Measurements from ENCODE around the gene NTN1.
"Not testable (repeated sequence)": the region's sequence is repeated elsewhere in the genome, so short reads cannot be mapped to it uniquely, and the experiment has no call there.

The NTN1 gene

DNA sequence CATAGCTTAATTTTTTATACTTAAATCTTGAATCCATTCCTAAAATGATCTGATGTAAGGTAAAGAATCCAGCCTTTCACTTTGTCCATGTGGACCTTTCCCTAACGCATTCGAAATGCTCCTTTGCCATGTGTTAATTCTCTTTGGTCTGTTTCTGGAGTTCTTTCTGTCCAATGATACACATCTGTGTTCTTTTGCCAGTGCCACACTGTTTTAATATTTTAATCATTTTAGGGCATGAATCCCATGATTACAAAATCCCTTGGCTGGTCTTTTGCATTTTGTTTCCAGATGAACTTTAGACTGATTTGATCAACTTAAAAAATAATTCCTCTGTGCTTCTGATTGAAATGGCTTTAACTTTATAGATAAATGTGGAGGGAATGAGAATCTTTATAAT lies 74.1 kb downstream of the NTN1 start:
- Histone ChIP-seq H3K36me3 (ENCODE audit: control insufficient read depth in 4 of 4, insufficient read depth in 4 of 4, low read length in 3 of 4) (no peaks in the 10 kb centered on the region), H3K27ac (ENCODE audit: insufficient read depth in 1 of 2, low read depth in 1 of 2, low read length in 2 of 2, poor library complexity in 1 of 2, severe bottlenecking in 2 of 2) (no peak overlapping the region), H3K4me1 (ENCODE audit: control extremely low read depth in 1 of 4, control insufficient read depth in 4 of 4, insufficient read depth in 4 of 4, low read length in 3 of 4) (no peaks in the 10 kb centered on the region), H3K27me3 (replicated peaks in 2 of 5; ENCODE audit: control insufficient read depth in 4 of 5, insufficient read depth in 5 of 5, low read length in 4 of 5) (no peaks in the 10 kb centered on the region), H3K4me3 (ENCODE audit: control insufficient read depth in 1 of 7, extremely low read depth in 1 of 7, insufficient read depth in 4 of 7, low read depth in 2 of 7, low read length in 6 of 7) (no peak overlapping the region), H3K9me3 (ENCODE audit: control extremely low read depth in 1 of 5, control insufficient read depth in 4 of 5, insufficient read depth in 2 of 5, low read depth in 1 of 5, low read length in 4 of 5) (no peaks in the 10 kb centered on the region)
- DNase-seq: no peak
- ChIA-PET POLR2A (no interaction called here), CTCF (no interaction called here)
- WGBS (ENCODE audit: insufficient coverage): 94% methylated on average over 2 of the region's 2 CpGs

DNA sequence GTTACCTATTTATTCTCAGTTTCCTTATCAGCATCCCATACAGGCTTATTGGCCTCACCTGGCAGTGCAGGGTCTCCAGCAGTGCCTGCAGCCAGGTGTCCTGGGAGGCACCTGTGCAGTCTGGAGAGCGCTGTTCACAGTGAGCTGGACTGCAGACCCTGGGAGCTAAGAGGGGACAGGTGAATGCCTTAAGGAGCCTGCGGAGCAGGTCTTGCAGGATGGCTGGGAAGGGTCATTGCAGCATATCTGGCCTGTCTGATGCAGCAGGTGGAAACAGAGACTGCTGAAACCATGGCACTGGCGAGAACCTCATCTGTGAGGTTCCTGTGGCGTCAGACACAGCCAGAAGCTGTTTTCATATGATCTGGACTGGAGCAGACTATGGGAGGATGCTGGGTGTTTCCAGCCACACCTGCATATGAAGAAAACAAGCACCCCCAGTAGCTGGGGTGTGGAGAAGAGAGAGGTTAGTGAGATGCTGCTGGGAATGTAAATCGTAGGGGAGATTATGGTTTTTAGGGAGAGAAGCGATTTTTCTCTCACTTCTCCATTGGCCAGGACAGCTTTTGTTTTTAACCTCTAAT lies 77.0 kb downstream of the NTN1 start:
- ChIA-PET CTCF (no interaction called here), POLR2A (no interaction called here)
- WGBS (ENCODE audit: insufficient coverage): 96% methylated on average over 4 of the region's 6 CpGs

DNA sequence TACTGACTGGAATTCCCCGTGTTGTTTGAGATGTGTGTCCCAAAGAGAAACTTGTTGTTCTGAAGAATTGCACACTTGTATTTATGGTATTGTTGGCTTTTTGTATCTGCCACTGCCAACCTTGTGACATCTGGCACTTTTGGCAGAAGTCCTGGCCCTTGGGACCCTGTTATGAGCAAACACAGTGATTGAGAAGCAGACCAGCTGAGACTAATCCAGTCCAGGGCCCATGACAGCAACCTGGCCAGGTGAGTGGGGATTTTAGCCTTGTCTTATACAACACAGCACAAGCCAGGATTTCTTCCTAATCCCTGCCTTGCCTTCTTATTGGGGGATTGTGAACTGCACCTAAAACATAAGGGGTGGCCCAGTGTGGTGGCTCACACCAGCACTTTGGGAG lies 80.0 kb downstream of the NTN1 start:
- 91% methylated on average over 1 of the region's 1 CpG for WGBS (ENCODE audit: insufficient coverage)
- CTCF ChIA-PET: no interaction called here
- POLR2A ChIA-PET: no interaction called here
- DNase-seq: no peak
- no peaks in the 10 kb centered on the region for H3K27me3 ChIP-seq (replicated peaks in 2 of 5; ENCODE audit: control insufficient read depth in 4 of 5, insufficient read depth in 5 of 5, low read length in 4 of 5)
- no peaks in the 10 kb centered on the region for H3K4me1 ChIP-seq (ENCODE audit: control extremely low read depth in 1 of 4, control insufficient read depth in 4 of 4, insufficient read depth in 4 of 4, low read length in 3 of 4)
- no peaks in the 10 kb centered on the region for H3K36me3 ChIP-seq (ENCODE audit: control insufficient read depth in 4 of 4, insufficient read depth in 4 of 4, low read length in 3 of 4)
- H3K4me3 ChIP-seq (ENCODE audit: control insufficient read depth in 1 of 7, extremely low read depth in 1 of 7, insufficient read depth in 4 of 7, low read depth in 2 of 7, low read length in 6 of 7): no peak overlapping the region
- H3K9me3 ChIP-seq (ENCODE audit: control extremely low read depth in 1 of 5, control insufficient read depth in 4 of 5, insufficient read depth in 2 of 5, low read depth in 1 of 5, low read length in 4 of 5): peaks cover 0 to 5% (median 0%) of the 10 kb centered on the region in 5 experiments
- H3K27ac ChIP-seq (ENCODE audit: insufficient read depth in 1 of 2, low read depth in 1 of 2, low read length in 2 of 2, poor library complexity in 1 of 2, severe bottlenecking in 2 of 2): no peak overlapping the region

More for the DNA sequence above, 77.0 kb downstream of the NTN1 start:
- Histone ChIP-seq H3K27ac (ENCODE audit: insufficient read depth in 1 of 2, low read depth in 1 of 2, low read length in 2 of 2, poor library complexity in 1 of 2, severe bottlenecking in 2 of 2) (no peak overlapping the region), H3K9me3 (ENCODE audit: control extremely low read depth in 1 of 5, control insufficient read depth in 4 of 5, insufficient read depth in 2 of 5, low read depth in 1 of 5, low read length in 4 of 5) (peaks cover 0 to 5% (median 0%) of the 10 kb centered on the region in 5 experiments), H3K27me3 (replicated peaks in 2 of 5; ENCODE audit: control insufficient read depth in 4 of 5, insufficient read depth in 5 of 5, low read length in 4 of 5) (no peaks in the 10 kb centered on the region), H3K36me3 (ENCODE audit: control insufficient read depth in 4 of 4, insufficient read depth in 4 of 4, low read length in 3 of 4) (no peaks in the 10 kb centered on the region), H3K4me3 (ENCODE audit: control insufficient read depth in 1 of 7, extremely low read depth in 1 of 7, insufficient read depth in 4 of 7, low read depth in 2 of 7, low read length in 6 of 7) (no peak overlapping the region), H3K4me1 (ENCODE audit: control extremely low read depth in 1 of 4, control insufficient read depth in 4 of 4, insufficient read depth in 4 of 4, low read length in 3 of 4) (no peaks in the 10 kb centered on the region)
- DNase-seq: no peak

DNA sequence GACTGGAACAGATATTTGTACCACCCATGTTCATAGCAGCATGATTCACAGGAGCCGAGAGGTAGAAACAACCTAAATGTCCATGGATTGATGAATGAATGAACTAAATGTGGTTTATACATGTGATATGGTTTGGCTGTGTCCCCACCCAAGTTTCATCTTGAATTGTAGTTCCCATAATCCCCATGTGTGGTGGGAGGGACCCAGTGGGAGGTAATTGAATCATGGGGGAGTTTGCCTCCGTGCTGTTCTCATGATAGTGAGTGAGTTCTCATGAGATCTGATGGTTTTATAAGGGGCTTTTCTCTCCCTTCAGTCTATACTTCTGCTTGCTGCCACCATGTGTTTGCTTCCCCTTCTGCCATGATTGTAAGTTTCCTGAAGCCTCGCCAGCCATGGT lies 81.9 kb downstream of the NTN1 start:
- POLR2A ChIA-PET; H3K27ac ChIP-seq (ENCODE audit: insufficient read depth in 1 of 2, low read depth in 1 of 2, low read length in 2 of 2, poor library complexity in 1 of 2, severe bottlenecking in 2 of 2); H3K4me1 ChIP-seq (ENCODE audit: control extremely low read depth in 1 of 4, control insufficient read depth in 4 of 4, insufficient read depth in 4 of 4, low read length in 3 of 4); DNase-seq; CTCF ChIA-PET; H3K4me3 ChIP-seq (ENCODE audit: control insufficient read depth in 1 of 7, extremely low read depth in 1 of 7, insufficient read depth in 4 of 7, low read depth in 2 of 7, low read length in 6 of 7); H3K36me3 ChIP-seq (ENCODE audit: control insufficient read depth in 4 of 4, insufficient read depth in 4 of 4, low read length in 3 of 4); H3K27me3 ChIP-seq (replicated peaks in 2 of 5; ENCODE audit: control insufficient read depth in 4 of 5, insufficient read depth in 5 of 5, low read length in 4 of 5); H3K9me3 ChIP-seq (ENCODE audit: control extremely low read depth in 1 of 5, control insufficient read depth in 4 of 5, insufficient read depth in 2 of 5, low read depth in 1 of 5, low read length in 4 of 5): not testable (repeated sequence)
- WGBS (ENCODE audit: insufficient coverage): 100% methylated on average over 2 of the region's 3 CpGs

DNA sequence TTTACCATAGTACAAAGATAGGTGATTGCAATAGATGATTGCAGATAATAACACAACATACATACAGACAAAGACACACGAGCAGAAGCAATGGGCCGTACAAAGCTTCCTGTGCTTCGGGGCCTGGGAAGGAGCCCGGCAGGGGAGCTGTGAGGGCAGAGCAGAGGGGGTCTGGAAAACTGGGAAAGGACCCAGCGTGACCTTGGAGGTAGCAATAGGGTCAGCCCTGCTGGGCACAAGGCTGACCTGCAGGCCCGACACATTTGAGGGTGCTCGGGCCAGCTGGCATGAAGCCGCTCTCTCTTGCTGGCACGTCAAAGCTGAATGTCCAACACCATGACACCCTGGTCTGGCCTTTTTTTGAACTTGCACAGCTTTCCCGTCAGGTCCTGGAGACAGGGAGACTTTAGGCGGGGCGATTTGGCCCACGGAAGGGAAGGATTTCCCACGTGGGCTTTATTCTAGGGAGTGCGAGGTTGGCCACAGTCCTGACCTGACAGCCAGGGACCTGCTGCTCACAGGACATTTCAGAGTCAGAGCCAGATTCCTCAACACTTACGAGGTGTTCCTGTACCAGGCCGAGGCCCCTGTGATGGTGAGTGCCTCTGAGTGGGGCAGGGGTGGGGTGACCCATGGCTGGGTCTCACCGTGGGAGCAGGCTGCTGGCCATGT lies 83.2 kb downstream of the NTN1 start:
- no peaks in the 10 kb centered on the region for H3K36me3 ChIP-seq (ENCODE audit: control insufficient read depth in 4 of 4, insufficient read depth in 4 of 4, low read length in 3 of 4)
- H3K4me1 ChIP-seq (ENCODE audit: control extremely low read depth in 1 of 4, control insufficient read depth in 4 of 4, insufficient read depth in 4 of 4, low read length in 3 of 4): peaks cover 0 to 15% (median 12%) of the 10 kb centered on the region in 4 experiments
- WGBS (ENCODE audit: insufficient coverage): 98% methylated on average over 15 of the region's 18 CpGs
- no peak for DNase-seq
- ChIA-PET POLR2A (no interaction called here), CTCF (interaction anchor here (1.0 kb wide), 1 partner anchor 11 kb away, joined by 3 read pairs; no protein-coding TSS in a partner anchor)
- H3K9me3 ChIP-seq (ENCODE audit: control extremely low read depth in 1 of 5, control insufficient read depth in 4 of 5, insufficient read depth in 2 of 5, low read depth in 1 of 5, low read length in 4 of 5): peaks cover 0 to 5% (median 0%) of the 10 kb centered on the region in 5 experiments
- H3K4me3 ChIP-seq (ENCODE audit: control insufficient read depth in 1 of 7, extremely low read depth in 1 of 7, insufficient read depth in 4 of 7, low read depth in 2 of 7, low read length in 6 of 7): no peak overlapping the region
- no peak overlapping the region for H3K27ac ChIP-seq (ENCODE audit: insufficient read depth in 1 of 2, low read depth in 1 of 2, low read length in 2 of 2, poor library complexity in 1 of 2, severe bottlenecking in 2 of 2)
- H3K27me3 ChIP-seq (replicated peaks in 2 of 5; ENCODE audit: control insufficient read depth in 4 of 5, insufficient read depth in 5 of 5, low read length in 4 of 5): no peaks in the 10 kb centered on the region

DNA sequence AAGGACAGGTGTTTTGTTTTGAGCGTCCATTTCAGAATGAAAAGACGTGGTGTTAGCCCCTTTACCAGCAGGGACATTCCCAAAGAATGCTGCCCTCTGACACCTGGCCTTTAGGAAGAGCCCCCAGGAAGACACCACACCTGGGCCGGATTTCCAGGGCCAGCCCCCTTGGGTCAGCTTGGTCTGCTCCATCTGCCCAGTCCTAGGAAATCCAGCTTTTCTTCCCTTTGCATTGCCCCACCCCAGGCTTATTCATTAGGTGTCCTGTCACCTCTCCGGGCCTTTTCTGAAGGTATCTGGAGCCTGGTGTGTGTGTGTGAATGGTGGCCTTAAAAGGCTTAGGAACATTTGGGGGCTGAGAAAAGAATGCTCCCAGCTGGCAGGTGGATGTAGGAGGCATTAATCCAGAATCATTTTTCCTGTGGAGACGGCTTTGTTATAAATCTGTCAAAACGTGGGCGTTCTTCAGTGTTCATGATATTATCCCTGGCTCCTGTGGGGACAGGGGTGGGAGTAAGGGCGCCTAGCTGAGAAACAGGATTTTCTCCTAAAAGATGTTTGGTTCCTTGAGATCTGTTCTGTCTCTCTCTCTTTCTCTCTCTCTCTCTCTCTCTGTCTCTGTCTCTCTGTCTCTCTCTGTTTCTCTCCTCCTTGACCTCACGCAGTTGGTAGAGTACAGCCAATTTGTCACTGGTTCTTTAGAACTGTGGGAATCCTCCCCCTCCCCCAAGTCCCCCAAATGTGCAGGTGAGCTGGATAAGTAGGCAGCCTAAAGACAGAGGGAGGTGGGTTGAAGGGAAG lies 84.0 kb downstream of the NTN1 start:
- CTCF ChIA-PET: interaction anchor here (1.2 kb wide), 1 partner anchor 10 kb away, joined by 3 read pairs; no protein-coding TSS in a partner anchor

DNA sequence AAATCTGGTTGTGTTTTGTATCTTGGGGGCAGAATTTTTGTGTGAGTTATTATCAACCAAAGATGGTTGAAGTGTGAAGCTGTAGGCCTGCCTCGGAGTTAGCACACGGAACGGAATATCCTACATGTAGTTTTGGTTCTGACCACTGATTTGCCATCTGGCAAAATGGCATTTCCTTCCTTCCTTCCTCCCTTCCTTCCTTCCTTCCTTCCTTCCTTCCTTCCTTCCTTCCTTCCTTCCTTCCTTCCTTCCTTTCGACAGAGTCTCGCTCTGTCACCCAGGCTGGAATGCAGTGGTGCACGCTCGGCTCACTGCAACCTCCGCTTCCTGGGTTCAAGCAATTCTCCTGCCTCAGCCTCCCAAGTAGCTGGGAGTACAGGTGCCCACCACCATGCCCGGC lies 85.0 kb downstream of the NTN1 start:
- H3K27me3 ChIP-seq (replicated peaks in 2 of 5; ENCODE audit: control insufficient read depth in 4 of 5, insufficient read depth in 5 of 5, low read length in 4 of 5); POLR2A ChIA-PET; DNase-seq; H3K9me3 ChIP-seq (ENCODE audit: control extremely low read depth in 1 of 5, control insufficient read depth in 4 of 5, insufficient read depth in 2 of 5, low read depth in 1 of 5, low read length in 4 of 5); H3K4me3 ChIP-seq (ENCODE audit: control insufficient read depth in 1 of 7, extremely low read depth in 1 of 7, insufficient read depth in 4 of 7, low read depth in 2 of 7, low read length in 6 of 7); H3K36me3 ChIP-seq (ENCODE audit: control insufficient read depth in 4 of 4, insufficient read depth in 4 of 4, low read length in 3 of 4); H3K27ac ChIP-seq (ENCODE audit: insufficient read depth in 1 of 2, low read depth in 1 of 2, low read length in 2 of 2, poor library complexity in 1 of 2, severe bottlenecking in 2 of 2): not testable (repeated sequence)
- 81% methylated on average over 6 of the region's 9 CpGs for WGBS (ENCODE audit: insufficient coverage)
- H3K4me1 ChIP-seq (ENCODE audit: control extremely low read depth in 1 of 4, control insufficient read depth in 4 of 4, insufficient read depth in 4 of 4, low read length in 3 of 4): peaks cover 0 to 15% (median 12%) of the 10 kb centered on the region in 4 experiments
- CTCF ChIA-PET: interaction anchor here (1.2 kb wide), 1 partner anchor 9 kb away, joined by 3 read pairs; no protein-coding TSS in a partner anchor

More for the DNA sequence above, 84.0 kb downstream of the NTN1 start:
- H3K27me3 ChIP-seq (replicated peaks in 2 of 5; ENCODE audit: control insufficient read depth in 4 of 5, insufficient read depth in 5 of 5, low read length in 4 of 5): no peaks in the 10 kb centered on the region
- no peak overlapping the region for H3K4me3 ChIP-seq (ENCODE audit: control insufficient read depth in 1 of 7, extremely low read depth in 1 of 7, insufficient read depth in 4 of 7, low read depth in 2 of 7, low read length in 6 of 7)
- H3K9me3 ChIP-seq (ENCODE audit: control extremely low read depth in 1 of 5, control insufficient read depth in 4 of 5, insufficient read depth in 2 of 5, low read depth in 1 of 5, low read length in 4 of 5): peaks cover 0 to 5% (median 0%) of the 10 kb centered on the region in 5 experiments
- peaks cover 0 to 15% (median 12%) of the 10 kb centered on the region in 4 experiments for H3K4me1 ChIP-seq (ENCODE audit: control extremely low read depth in 1 of 4, control insufficient read depth in 4 of 4, insufficient read depth in 4 of 4, low read length in 3 of 4)
- H3K27ac ChIP-seq (ENCODE audit: insufficient read depth in 1 of 2, low read depth in 1 of 2, low read length in 2 of 2, poor library complexity in 1 of 2, severe bottlenecking in 2 of 2): no peak overlapping the region
- H3K36me3 ChIP-seq (ENCODE audit: control insufficient read depth in 4 of 4, insufficient read depth in 4 of 4, low read length in 3 of 4): no peaks in the 10 kb centered on the region
- 88% methylated on average over 6 of the region's 9 CpGs for WGBS (ENCODE audit: insufficient coverage)
- no peak for DNase-seq
- POLR2A ChIA-PET: no interaction called here

Data from common myeloid progenitor, CD34-positive (primary cell).